B cell (primary cell): ENCODE results near the gene KLHDC7B. TPM values are rescaled to one million over a fixed set of nuclear protein-coding genes. Genes with fewer than 3 reads are reported as not detected.

Experiments
- ATAC-seq: fragments of 200-7000 bp; cut with Tn5 transposase; one replicate; pipeline ENCODE4 v1.10.0; 2021; ENCODE audit warnings: low read depth, mild to moderate bottlenecking, moderate number of reproducible peaks, moderate library complexity
- CTCF ChIA-PET: fragments of 350-600 bp; sonication (Branson Sonifier 250); formaldehyde crosslinking; loops from one replicate; lab custom pipeline; 2021; ENCODE audit warnings: antibody characterized with exemption, inconsistent platforms; lab: Charles Lee
- POLR2A ChIA-PET: fragments of 350-600 bp; sonication (Branson Sonifier 250); formaldehyde crosslinking; loops from one replicate; lab custom pipeline; 2021; ENCODE audit warnings: antibody characterized with exemption; lab: Charles Lee
- DNase-seq: peaks from one replicate; pipeline ENCODE4 v3.0.0; 2013
- H2AFZ ChIP-seq: 2 replicates; pipeline ENCODE4 v1.6.1; 2012; ENCODE audit warnings: mild to moderate bottlenecking, low read depth, low read length; ENCODE audit not compliant: insufficient read depth, poor library complexity, severe bottlenecking
- H3K27ac ChIP-seq, 2 donors: 1 replicate in 1 of 2; 2 replicates in 1 of 2; pipeline ENCODE4 v1.5.1; 2012 to 2013; ENCODE audit warnings: low read length in 2 of 2, mild to moderate bottlenecking in 2 of 2, moderate library complexity in 1 of 2
- H3K27me3 ChIP-seq, 4 experiments: fragments of 200-600 bp in 1 of 4; sonication (generic) in 1 of 4; replicated peaks in 1 of 4; 1 replicate in 2 of 4; 2 replicates in 2 of 4; pipeline versions ENCODE4 v1.6.1 to v1.7.0; 2013 to 2016; ENCODE audit warnings: low read length in 3 of 4, mild to moderate bottlenecking in 2 of 4, mixed read lengths in 1 of 4, moderate library complexity in 1 of 4; ENCODE audit not compliant: insufficient read depth in 4 of 4, control insufficient read depth in 3 of 4; ENCODE audit errors: control extremely low read depth in 1 of 4
- H3K36me3 ChIP-seq, 2 experiments: replicated peaks in 1 of 2; 1 replicate in 1 of 2; 2 replicates in 1 of 2; pipeline versions ENCODE4 v1.6.1 to v1.7.1; 2013; ENCODE audit warnings: low read length in 1 of 2; ENCODE audit not compliant: insufficient read depth in 2 of 2, control insufficient read depth in 1 of 2; ENCODE audit errors: control extremely low read depth in 1 of 2, extremely low read depth in 1 of 2
- H3K4me1 ChIP-seq, 2 donors: fragments of 200-600 bp in 1 of 2; sonication (generic) in 1 of 2; 1 replicate in 1 of 2; 2 replicates in 1 of 2; pipeline versions ENCODE4 v1.5.1 to v1.6.1; 2013 to 2017; ENCODE audit warnings: low read length in 2 of 2; ENCODE audit not compliant: control insufficient read depth in 2 of 2, insufficient read depth in 2 of 2
- H3K4me2 ChIP-seq: replicated peaks from 2 replicates; pipeline ENCODE3; 2012; ENCODE audit warnings: mild to moderate bottlenecking, low read depth, low read length; ENCODE audit not compliant: poor library complexity, severe bottlenecking
- H3K4me3 ChIP-seq, 5 experiments: fragments of 200-600 bp in 1 of 5; sonication (generic) in 1 of 5; 1 replicate in 3 of 5; 2 replicates in 2 of 5; pipeline versions ENCODE4 v1.5.1 to v1.7.0; 2011 to 2016; ENCODE audit warnings: low read length in 4 of 5, mild to moderate bottlenecking in 4 of 5, low read depth in 2 of 5, control low read depth in 1 of 5, moderate library complexity in 1 of 5; ENCODE audit not compliant: insufficient read depth in 1 of 5; ENCODE audit errors: control extremely low read depth in 1 of 5, extremely low read depth in 1 of 5
- H3K79me2 ChIP-seq: fragments of 200-600 bp; sonication (generic); one replicate; pipeline ENCODE4 v1.6.0; 2016; ENCODE audit warnings: low read length; ENCODE audit not compliant: control insufficient read depth, insufficient read depth
- H3K9ac ChIP-seq: fragments of 200-600 bp; sonication (generic); 2 replicates; pipeline ENCODE4 v1.6.1; 2017; ENCODE audit warnings: mild to moderate bottlenecking, low read length, moderate library complexity
- H3K9me3 ChIP-seq, 3 donors: one replicate each; pipeline versions ENCODE4 v1.6.1 to v1.7.1; 2013; ENCODE audit warnings: low read length in 2 of 3; ENCODE audit not compliant: control insufficient read depth in 2 of 3, insufficient read depth in 1 of 3; ENCODE audit errors: control extremely low read depth in 1 of 3
- H4K20me1 ChIP-seq: 2 replicates; pipeline ENCODE4 v1.6.0; 2012; ENCODE audit warnings: mild to moderate bottlenecking, low read length; ENCODE audit not compliant: insufficient read depth, control insufficient read depth, poor library complexity, severe bottlenecking
- H3K27ac Mint-ChIP-seq: one replicate; pipeline ENCODE4 v1.8.0; 2021; ENCODE audit warnings: mixed read lengths
- H3K27me3 Mint-ChIP-seq: one replicate; pipeline ENCODE4 v1.8.0; 2021; ENCODE audit warnings: mixed read lengths
- H3K4me1 Mint-ChIP-seq: one replicate; pipeline ENCODE4 v1.8.0; 2021; ENCODE audit warnings: mixed read lengths
- H3K4me3 Mint-ChIP-seq: one replicate; pipeline ENCODE4 v1.8.0; 2021; ENCODE audit warnings: mixed read lengths
- H3K9me3 Mint-ChIP-seq: one replicate; pipeline ENCODE4 v1.8.0; 2022; ENCODE audit warnings: mixed read lengths; ENCODE audit not compliant: insufficient read depth
- EZH2 ChIP-seq: IDR thresholded peaks from 2 replicates; pipeline ENCODE4 v1.6.1; 2012; ENCODE audit warnings: borderline replicate concordance, low read depth, mild to moderate bottlenecking, moderate library complexity, low read length; ENCODE audit not compliant: insufficient read depth, poor library complexity, severe bottlenecking
- WGBS: methylation state at CpG from one replicate; pipeline ENCODE4 v1.1.5; 2013; ENCODE audit warnings: missing lambda C conversion rate; ENCODE audit not compliant: insufficient coverage; 5-methylcytosine and 5-hydroxymethylcytosine counted together
- intact Hi-C: fragments of 100-400 bp; cut with micrococcal nuclease; formaldehyde crosslinking; loops from one replicate; pipeline ENCODE4 v1.10.0; 2022
- polyA plus RNA-seq: library from polyadenylated mRNA; depleted of rRNA; stranded (reverse); fragments of >200 nt; gene quantifications from 2 replicates; pipeline ENCODE4 v1.2.3, GENCODE V29; 2012
- total RNA-seq, 2 donors: library from RNA; stranded (reverse); fragments of 120-200 nt in 1 of 2; gene quantifications; 1 replicate in 1 of 2; 2 replicates in 1 of 2; pipeline versions ENCODE4 v1.2.3 to v1.2.4, GENCODE V29; 2013 to 2022
- TF ChIP-seq, protein P1 (sequence below): fragments of 200-600 bp; IDR thresholded peaks from one replicate; pipeline ENCODE4 v1.8.0; 2022; ENCODE audit warnings: antibody characterized with exemption, mild to moderate bottlenecking

Gene KLHDC7B
- total and polyA plus RNA-seq, 2 donors (not counting 1 experiment from before 2014, with no cell fraction given) = 1.8 to 6.2 TPM

DNA sequence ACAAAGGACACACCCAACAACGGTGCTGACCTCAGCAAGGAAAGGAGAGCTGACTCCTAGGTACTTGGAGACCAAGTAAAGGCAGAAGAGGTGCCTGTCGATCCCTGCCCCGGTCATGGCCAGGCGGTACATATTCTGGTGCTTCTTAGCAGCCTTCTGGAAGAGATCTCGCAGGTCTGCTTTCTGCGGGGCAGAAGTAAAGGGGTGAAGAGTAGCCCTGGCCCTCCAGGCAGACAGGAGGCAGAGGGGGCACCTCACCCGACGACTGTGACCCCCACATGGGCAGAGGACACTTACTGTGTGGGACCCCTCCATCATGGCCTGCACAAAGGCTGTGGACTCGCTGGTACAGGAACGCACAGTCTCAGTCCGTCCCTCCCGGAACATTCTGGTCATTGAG, 25.2 kb downstream of the KLHDC7B start:
- Mint-ChIP-seq H3K4me1 (peaks cover 14% of the 10 kb centered on the region), H3K4me3 (no peak overlapping the region), H3K27ac (no peak overlapping the region), H3K27me3 (no peaks in the 10 kb centered on the region), H3K9me3 (no peaks in the 10 kb centered on the region)
- Histone ChIP-seq H3K27me3 (no peaks in the 10 kb centered on the region), H3K27ac (no peak overlapping the region), H3K9ac (no peak overlapping the region), H2AFZ (no peak overlapping the region), H3K4me3 (no peak overlapping the region), H3K9me3 (no peaks in the 10 kb centered on the region), H3K4me1 (peaks cover 0 to 11% of the 10 kb centered on the region in 2 donors), H4K20me1 (no peaks in the 10 kb centered on the region), H3K79me2 (no peaks in the 10 kb centered on the region), H3K36me3 (peaks cover 0 to 23% of the 10 kb centered on the region in 2 experiments), H3K4me2 (no peak overlapping the region)
- ATAC-seq (no peak), DNase-seq (no peak)
- POLR2A ChIA-PET = no interaction called here
- WGBS = 97% methylated on average over 11 of the region's 12 CpGs
- no peak for TF ChIP-seq EZH2
- TF ChIP-seq, protein P1, sequence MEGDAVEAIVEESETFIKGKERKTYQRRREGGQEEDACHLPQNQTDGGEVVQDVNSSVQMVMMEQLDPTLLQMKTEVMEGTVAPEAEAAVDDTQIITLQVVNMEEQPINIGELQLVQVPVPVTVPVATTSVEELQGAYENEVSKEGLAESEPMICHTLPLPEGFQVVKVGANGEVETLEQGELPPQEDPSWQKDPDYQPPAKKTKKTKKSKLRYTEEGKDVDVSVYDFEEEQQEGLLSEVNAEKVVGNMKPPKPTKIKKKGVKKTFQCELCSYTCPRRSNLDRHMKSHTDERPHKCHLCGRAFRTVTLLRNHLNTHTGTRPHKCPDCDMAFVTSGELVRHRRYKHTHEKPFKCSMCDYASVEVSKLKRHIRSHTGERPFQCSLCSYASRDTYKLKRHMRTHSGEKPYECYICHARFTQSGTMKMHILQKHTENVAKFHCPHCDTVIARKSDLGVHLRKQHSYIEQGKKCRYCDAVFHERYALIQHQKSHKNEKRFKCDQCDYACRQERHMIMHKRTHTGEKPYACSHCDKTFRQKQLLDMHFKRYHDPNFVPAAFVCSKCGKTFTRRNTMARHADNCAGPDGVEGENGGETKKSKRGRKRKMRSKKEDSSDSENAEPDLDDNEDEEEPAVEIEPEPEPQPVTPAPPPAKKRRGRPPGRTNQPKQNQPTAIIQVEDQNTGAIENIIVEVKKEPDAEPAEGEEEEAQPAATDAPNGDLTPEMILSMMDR = no peak
- intact Hi-C loops = no loop called here
- CTCF ChIA-PET = no interaction called here

DNA sequence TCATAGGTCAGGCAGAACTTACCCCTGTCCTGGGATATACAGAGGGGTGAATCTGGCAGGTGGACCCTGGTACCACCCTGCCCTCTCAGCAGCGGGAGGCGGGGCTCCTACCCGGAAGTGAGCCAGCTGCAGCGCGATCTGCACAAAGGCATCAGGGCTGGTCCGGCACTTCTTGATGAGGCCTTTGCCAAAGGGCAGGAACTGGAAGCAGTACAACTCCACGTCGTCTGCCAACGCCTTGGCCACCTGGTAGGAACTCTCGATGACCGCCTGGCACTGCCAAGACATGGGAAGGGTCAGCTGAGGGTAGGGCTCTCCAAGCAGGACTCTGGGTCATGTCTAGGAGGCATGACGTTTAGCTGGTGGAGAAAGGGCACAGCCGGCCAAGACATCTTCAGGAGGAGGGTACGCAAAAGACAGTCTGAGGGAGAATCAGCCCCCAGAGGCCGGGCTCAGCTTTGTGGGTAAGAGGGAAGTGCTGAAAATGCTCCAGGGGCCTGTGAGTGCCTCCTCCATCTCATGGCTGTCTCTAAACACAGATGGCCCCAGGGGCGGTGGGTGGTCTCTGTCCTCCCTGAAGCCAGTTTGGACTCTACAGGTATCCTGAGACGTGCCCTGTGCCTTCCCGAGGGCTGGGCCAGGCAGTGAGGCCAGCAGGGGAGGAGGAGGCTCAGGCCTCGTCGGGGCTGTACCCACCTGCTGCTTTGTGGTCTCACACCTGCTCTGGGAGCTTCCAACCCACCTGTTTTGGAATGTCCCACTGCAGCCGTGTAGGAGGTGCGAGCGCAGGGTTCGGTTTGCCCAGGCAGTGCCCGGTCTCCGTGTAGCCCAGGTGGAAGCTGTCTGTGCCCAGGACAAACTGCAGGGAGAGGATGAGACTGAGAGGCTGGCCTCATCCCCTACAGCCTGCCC, 25.8 kb downstream of the KLHDC7B start:
- POLR2A ChIA-PET = no interaction called here
- no peak for ATAC-seq

More for the DNA sequence above, 25.8 kb downstream of the KLHDC7B start:
- no peak overlapping the region for H3K9ac ChIP-seq
- intact Hi-C loops = no loop called here
- H3K27ac Mint-ChIP-seq = no peak overlapping the region
- H3K9me3 Mint-ChIP-seq = no peaks in the 10 kb centered on the region
- H3K27me3 ChIP-seq = no peaks in the 10 kb centered on the region
- H3K9me3 ChIP-seq = no peaks in the 10 kb centered on the region
- no peak overlapping the region for H3K4me3 Mint-ChIP-seq
- H3K79me2 ChIP-seq = no peaks in the 10 kb centered on the region
- H3K27ac ChIP-seq = no peak overlapping the region
- CTCF ChIA-PET = no interaction called here
- no peak for DNase-seq
- peaks cover 0 to 11% of the 10 kb centered on the region in 2 donors for H3K4me1 ChIP-seq
- no peak overlapping the region for H3K4me2 ChIP-seq
- no peaks in the 10 kb centered on the region for H3K27me3 Mint-ChIP-seq
- 91% methylated on average over 26 of the region's 26 CpGs for WGBS
- no peak for TF ChIP-seq EZH2
- TF ChIP-seq, protein P1 = no peak
- H3K4me1 Mint-ChIP-seq = peaks cover 14% of the 10 kb centered on the region
- no peak overlapping the region for H3K4me3 ChIP-seq
- H3K36me3 ChIP-seq = peaks cover 0 to 23% of the 10 kb centered on the region in 2 experiments
- no peaks in the 10 kb centered on the region for H4K20me1 ChIP-seq
- no peak overlapping the region for H2AFZ ChIP-seq
